ENCODE data around the gene CARD19.

GRCh38 chr9:93123561-93124283 lies 27.7 kb downstream of the CARD19 start:
- TF ChIP-seq, protein P1, sequence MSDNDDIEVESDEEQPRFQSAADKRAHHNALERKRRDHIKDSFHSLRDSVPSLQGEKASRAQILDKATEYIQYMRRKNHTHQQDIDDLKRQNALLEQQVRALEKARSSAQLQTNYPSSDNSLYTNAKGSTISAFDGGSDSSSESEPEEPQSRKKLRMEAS (IDR thresholded peaks at IDR 0.05), result no peak
- no peak for TF ChIP-seq TAF1 (IDR thresholded peaks at IDR 0.05; ENCODE audit: low read depth, low read length)
- TF ChIP-seq, protein P2, sequence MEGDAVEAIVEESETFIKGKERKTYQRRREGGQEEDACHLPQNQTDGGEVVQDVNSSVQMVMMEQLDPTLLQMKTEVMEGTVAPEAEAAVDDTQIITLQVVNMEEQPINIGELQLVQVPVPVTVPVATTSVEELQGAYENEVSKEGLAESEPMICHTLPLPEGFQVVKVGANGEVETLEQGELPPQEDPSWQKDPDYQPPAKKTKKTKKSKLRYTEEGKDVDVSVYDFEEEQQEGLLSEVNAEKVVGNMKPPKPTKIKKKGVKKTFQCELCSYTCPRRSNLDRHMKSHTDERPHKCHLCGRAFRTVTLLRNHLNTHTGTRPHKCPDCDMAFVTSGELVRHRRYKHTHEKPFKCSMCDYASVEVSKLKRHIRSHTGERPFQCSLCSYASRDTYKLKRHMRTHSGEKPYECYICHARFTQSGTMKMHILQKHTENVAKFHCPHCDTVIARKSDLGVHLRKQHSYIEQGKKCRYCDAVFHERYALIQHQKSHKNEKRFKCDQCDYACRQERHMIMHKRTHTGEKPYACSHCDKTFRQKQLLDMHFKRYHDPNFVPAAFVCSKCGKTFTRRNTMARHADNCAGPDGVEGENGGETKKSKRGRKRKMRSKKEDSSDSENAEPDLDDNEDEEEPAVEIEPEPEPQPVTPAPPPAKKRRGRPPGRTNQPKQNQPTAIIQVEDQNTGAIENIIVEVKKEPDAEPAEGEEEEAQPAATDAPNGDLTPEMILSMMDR (IDR thresholded peaks at IDR 0.05; ENCODE audit: control extremely low read depth in 1 of 3, insufficient read depth in 1 of 3, low read depth in 1 of 3, low read length in 3 of 3), result no peak
- TF ChIP-seq TCF12 (IDR thresholded peaks at IDR 0.05; ENCODE audit: low read depth, low read length), result no peak
- no peak for TF ChIP-seq CEBPB (IDR thresholded peaks at IDR 0.05; ENCODE audit: low read depth, low read length)
- no peak for TF ChIP-seq POLR2A (IDR thresholded peaks at IDR 0.05; ENCODE audit: control extremely low read depth in 1 of 2, low read depth in 2 of 2, low read length in 2 of 2)
- no peak for TF ChIP-seq POLR2AphosphoS5 (IDR thresholded peaks at IDR 0.05; ENCODE audit: low read depth, low read length)
- TF ChIP-seq EP300 (IDR thresholded peaks at IDR 0.05; ENCODE audit: borderline replicate concordance in 1 of 2, low read depth in 2 of 2, low read length in 2 of 2), result no peak
- TF ChIP-seq ATF2 (IDR thresholded peaks at IDR 0.05; ENCODE audit: low read length), result no peak
- no peak for TF ChIP-seq ZNF274 (IDR thresholded peaks at IDR 0.05; ENCODE audit: borderline replicate concordance, extremely low read depth, low read length)
- no peak for TF ChIP-seq RFX5 (IDR thresholded peaks at IDR 0.05; ENCODE audit: borderline replicate concordance, low read depth, low read length)
- no peak for TF ChIP-seq KDM1A (IDR thresholded peaks at IDR 0.05; ENCODE audit: borderline replicate concordance, low read length)
- TF ChIP-seq SIN3A (conservative IDR thresholded peaks at IDR 0.05 in 1 of 2, IDR thresholded peaks at IDR 0.05 in 1 of 2; ENCODE audit: low read depth in 1 of 2, low read length in 2 of 2), result no peak
- TF ChIP-seq GABPA (IDR thresholded peaks at IDR 0.05; ENCODE audit: borderline replicate concordance, insufficient read depth, low read length), result no peak

All from H1 (cell line).